GM19468 (cell line): ENCODE results near the gene GNB1L.

Experiments used
- ATAC-seq: cut with Tn5 transposase; IDR thresholded peaks from one replicate; pipeline ENCODE4 v1.9.1; 2021; ENCODE audit warnings: mild to moderate bottlenecking, moderate library complexity, moderate number of reproducible peaks; ENCODE audit not compliant: unreplicated experiment; ENCODE audit errors: extremely low read depth

GNB1L gene

GRCh38 chr22:19769393-19769715 is 85.3 kb downstream of the GNB1L start:
- no peak for ATAC-seq

GRCh38 chr22:19767427-19768341 is 87.0 kb downstream of the GNB1L start:
- no peak for ATAC-seq

GRCh38 chr22:19766511-19767426 is 87.9 kb downstream of the GNB1L start:
- ATAC-seq, result no peak

GRCh38 chr22:19766240-19766510 is 88.5 kb downstream of the GNB1L start:
- ATAC-seq, result no peak

GRCh38 chr22:19765477-19766239 is 89.0 kb downstream of the GNB1L start:
- no peak for ATAC-seq

- no peak for ATAC-seq
Measured at GRCh38 chr22:19764636-19765476, 89.8 kb downstream of the GNB1L start.

GRCh38 chr22:19764299-19764593 is 90.4 kb downstream of the GNB1L start:
- no peak for ATAC-seq

- no peak for ATAC-seq
Measured at GRCh38 chr22:19763458-19764298, 91.0 kb downstream of the GNB1L start.

GRCh38 chr22:19762568-19763457 is 91.9 kb downstream of the GNB1L start:
- no peak for ATAC-seq

GRCh38 chr22:19761725-19762567 is 92.7 kb downstream of the GNB1L start:
- no peak for ATAC-seq

GRCh38 chr22:19760951-19761724 is 93.5 kb downstream of the GNB1L start:
- ATAC-seq, result no peak

GRCh38 chr22:19760058-19760950 is 94.4 kb downstream of the GNB1L start, which contains the start of gene TBX1:
Gene TBX1 (plus strand): TSS chr22:19760778. CDS start chr22:19760844, 66 bp downstream.
- no peak for ATAC-seq

GRCh38 chr22:19759427-19760057 is 95.1 kb downstream of the GNB1L start:
- ATAC-seq, result no peak

- no peak for ATAC-seq
Measured at GRCh38 chr22:19758896-19759426, 95.7 kb downstream of the GNB1L start.
